Heart right ventricle (tissue), 16 donors: ENCODE results near the gene COG4. TPM values are rescaled to one million over a fixed set of nuclear protein-coding genes. Genes with fewer than 3 reads are reported as not detected.

Experiments used
- ATAC-seq, 8 donors: fragments of 200-7000 bp; cut with Tn5 transposase; one replicate each; pipeline ENCODE4 v1.9.1; 2020; ENCODE audit warnings: mild to moderate bottlenecking in 8 of 8, moderate library complexity in 8 of 8, moderate number of reproducible peaks in 1 of 8
- DNase-seq, 2 donors: peaks; one replicate each; pipeline ENCODE4 v3.0.0-alpha.2; 2020
- H3K27ac ChIP-seq, 10 donors: fragments of 200-600 bp; sonication (generic) in 2 of 10; one replicate each; pipeline versions ENCODE4 v1.5.0 to v1.8.0; 2020 to 2022; ENCODE audit warnings: mild to moderate bottlenecking in 3 of 10
- H3K27me3 ChIP-seq, 7 donors: fragments of 200-600 bp; one replicate each; pipeline ENCODE4 v1.8.0; 2021 to 2022; ENCODE audit warnings: mild to moderate bottlenecking in 2 of 7
- H3K36me3 ChIP-seq, 9 donors: fragments of 200-600 bp; sonication (generic) in 1 of 9; one replicate each; pipeline versions ENCODE4 v1.5.0 to v1.8.0; 2020 to 2022; ENCODE audit warnings: mild to moderate bottlenecking in 2 of 9
- H3K4me1 ChIP-seq, 9 donors: fragments of 200-600 bp; sonication (generic) in 1 of 9; one replicate each; pipeline versions ENCODE4 v1.5.0 to v1.8.0; 2020 to 2022; ENCODE audit warnings: mild to moderate bottlenecking in 4 of 9
- H3K4me3 ChIP-seq, 10 donors: fragments of 200-600 bp; sonication (generic) in 2 of 10; one replicate each; pipeline versions ENCODE4 v1.5.0 to v1.8.0; 2020 to 2022; ENCODE audit warnings: mild to moderate bottlenecking in 7 of 10, moderate library complexity in 2 of 10
- H3K9me3 ChIP-seq, 11 donors: fragments of 200-600 bp in 10 of 11; sonication (generic) in 2 of 11; one replicate each; pipeline versions ENCODE4 v1.5.0 to v1.8.0; 2013 to 2022; ENCODE audit warnings: mild to moderate bottlenecking in 2 of 11, control low read depth in 1 of 11, moderate library complexity in 1 of 11
- CTCF ChIP-seq, 9 donors: fragments of 200-600 bp; sonication (generic) in 2 of 9; IDR thresholded peaks; one replicate each; pipeline versions ENCODE4 v1.5.0 to v1.8.0; 2021 to 2022; ENCODE audit warnings: antibody characterized with exemption in 9 of 9, mild to moderate bottlenecking in 5 of 9, moderate library complexity in 1 of 9
- WGBS, 2 donors: extraction: QIAGEN DNeasy Blood & Tissue Kit; methylation state at CpG; one replicate each; pipeline ENCODE4 v1.1.7; 2013; ENCODE audit warnings: inconsistent platforms in 1 of 2; 5-methylcytosine and 5-hydroxymethylcytosine counted together
- intact Hi-C, 10 donors: fragments of 100-400 bp; cut with DNase I; formaldehyde crosslinking; loops; one replicate each; pipeline versions ENCODE4 v1.11.1 to v1.14.2; 2022
- polyA plus RNA-seq, 2 donors: library from polyadenylated mRNA; stranded (reverse); fragments of 200-250 nt; gene quantifications; one replicate each; pipeline ENCODE4 v1.2.3, GENCODE V29; 2013
- total RNA-seq, 10 donors: library from RNA; stranded (reverse); fragmentation: NEBNext Ultra II Directional in 3 of 10; extraction: Animal tissue kit (Norgen Biotek cat#: 25700) in 3 of 10; gene quantifications; one replicate each; pipeline versions ENCODE4 v1.2.1 to v1.2.4, GENCODE V29; 2021 to 2023
- donor health status: Arrhythmogenic right ventricular cardiomyopathy.
- donor health status: ischemic (EF 13 %, LVEDD 7.1; RV severe dilation, severe dysfunction).
- donor health status: healthy with polysubstance abuse.
- donor health status: DM: no; HTN: yes; CAD: no.
- donor health status: DM: no; HTN: no; CAD: no.
- donor health status: ischemic (EF 25% LVEDD 6.9; RV normal size, moderate dysfunction).
- donor health status: ischemic (EF 25% LVEDD 5.7; RV mildly dilated, moderate dysfunction).
- donor health status: healthy.
- donor health status: DM: yes; HTN: yes; CAD: no.
- donor health status: Ischemic cardiomyopathy.
- donor health status: ischemic (EF 35%, LVEDD 5.7; RV mildly dilated, moderate dysfunction).
- donor health status: nonischemic (EF 11% LVEDD 7.7; RV severe dilation, severe dysfunction).
- donor health status: DM: yes; HTN: yes; CAD: no.
- donor health status: PGD.
- donor health status: ischemic (EF 29% LVEDD 5.4; RV normal size, mild dysfunction).
- donor health status: nonischemic (EF 23%, LVEDD 6.1; RV moderate dilation, normal function).

The COG4 gene
- total and polyA plus RNA-seq, 12 donors = 29.3 to 56.8 (median 40.5) TPM

- intact Hi-C loops = loop anchor here in 5 of 10 donors (1.0 to 5.0 kb wide), 3 partner anchors 37 to 58 kb away; no protein-coding TSS in a partner anchor
Measured at GRCh38 chr16:70438969-70439862, 84.1 kb downstream of the COG4 start, which contains the start of gene ST3GAL2. ST3GAL2 (minus strand) TSS chr16:70439100; CDS start chr16:70398530, 40,570 bp downstream.

GRCh38 chr16:70438585-70438968 lies 84.8 kb downstream of the COG4 start:
- peak in 1 of 9 donors; percentile 10 for TF ChIP-seq CTCF (IDR thresholded peaks at IDR 0.05)
- H3K9me3 ChIP-seq = no peaks in the 10 kb centered on the region
- H3K4me3 ChIP-seq = peak overlapping the region; percentile 64 to 91 (median 79)
- no peaks in the 10 kb centered on the region for H3K27me3 ChIP-seq
- 0 to 1% methylated on average over 28 to 39 of the region's 39 CpGs for WGBS, 2 donors
- peak in 1 of 2 donors; percentile 48 for DNase-seq
- intact Hi-C loops = loop anchor here in 4 of 10 donors (5.0 kb wide), 2 partner anchors 36 to 56 kb away; no protein-coding TSS in a partner anchor
- H3K36me3 ChIP-seq = peaks cover 0 to 13% (median 0%) of the 10 kb centered on the region in 9 donors
- H3K4me1 ChIP-seq = peaks cover 6 to 56% (median 45%) of the 10 kb centered on the region in 9 donors
- peak in 6 of 8 donors; percentile 0 to 26 (median 6) for ATAC-seq
- H3K27ac ChIP-seq = peak overlapping the region; percentile 72 to 89 (median 82)

More at GRCh38 chr16:70438969-70439862, 84.1 kb downstream of the COG4 start, which contains the start of gene ST3GAL2:
- Histone ChIP-seq H3K27ac (peak within 1 kb of the TSS; percentile 72 to 89 (median 83)), H3K36me3 (peaks cover 0 to 12% (median 0%) of the 10 kb centered on the region in 9 donors), H3K4me3 (peak within 1 kb of the TSS; percentile 64 to 91 (median 79)), H3K4me1 (peaks cover 3 to 50% (median 38%) of the 10 kb centered on the region in 9 donors), H3K9me3 (no peaks in the 10 kb centered on the region), H3K27me3 (no peaks in the 10 kb centered on the region)
- peak in 5 of 9 donors; percentile 15 to 39 (median 32) for TF ChIP-seq CTCF (IDR thresholded peaks at IDR 0.05)
- 1 to 2% methylated on average over 51 to 84 of the region's 86 CpGs for WGBS, 2 donors
- peak; percentile 98 to 99 (median 98) for ATAC-seq
- peak; percentile 95 to 96 for DNase-seq

- ATAC-seq = peak in 1 of 8 donors; percentile 23
- Histone ChIP-seq H3K27ac (peak overlapping the region in 9 of 10 donors; percentile 72 to 89 (median 85)), H3K4me1 (peaks cover 13 to 63% (median 52%) of the 10 kb centered on the region in 9 donors), H3K9me3 (no peaks in the 10 kb centered on the region), H3K36me3 (peaks cover 0 to 13% (median 0%) of the 10 kb centered on the region in 9 donors), H3K4me3 (peak overlapping the region; percentile 64 to 91 (median 79)), H3K27me3 (no peaks in the 10 kb centered on the region)
- WGBS, 2 donors = 14% methylated on average over 22 of the region's 22 CpGs
- TF ChIP-seq CTCF (IDR thresholded peaks at IDR 0.05) = no peak
- no peak for DNase-seq
- intact Hi-C loops = loop anchor here in 4 of 10 donors (5.0 kb wide), 2 partner anchors 36 to 56 kb away; no protein-coding TSS in a partner anchor
Measured at GRCh38 chr16:70437582-70438557, 85.5 kb downstream of the COG4 start.
